ENCODE data around the gene INPP5A.
"Not testable (repeated sequence)": the region's sequence is repeated elsewhere in the genome, so short reads cannot be mapped to it uniquely, and the experiment has no call there.

INPP5A gene

GRCh38 chr10:132750936-132751335, 213.3 kb downstream of the INPP5A start:
- no peak for DNase-seq

GRCh38 chr10:132752378-132752777, 214.8 kb downstream of the INPP5A start:
- DNase-seq: no peak

GRCh38 chr10:132752961-132753360, 215.4 kb downstream of the INPP5A start:
- no peak for DNase-seq

GRCh38 chr10:132753596-132753995, 216.0 kb downstream of the INPP5A start:
- DNase-seq: no peak

DNA sequence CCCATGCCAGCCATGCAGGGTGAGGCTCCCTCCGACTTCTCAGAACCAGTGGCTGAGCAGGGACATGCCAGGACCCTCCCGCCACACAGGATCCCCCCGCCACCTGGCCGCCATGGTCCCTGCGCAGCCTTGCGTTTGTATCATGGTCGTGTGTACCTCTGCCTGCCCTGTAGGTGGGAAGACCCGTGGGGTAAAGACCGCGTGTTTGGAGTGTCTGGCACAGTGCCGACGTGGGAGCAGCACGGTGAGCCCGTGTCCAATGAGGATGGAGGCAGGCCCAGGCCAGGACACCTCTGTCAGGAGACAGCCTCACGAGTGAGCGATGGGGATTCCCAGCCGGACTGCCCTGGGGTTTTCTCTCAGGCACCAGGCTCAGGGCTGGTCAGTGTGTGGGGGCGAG, 216.5 kb downstream of the INPP5A start:
- no peak for DNase-seq

DNA sequence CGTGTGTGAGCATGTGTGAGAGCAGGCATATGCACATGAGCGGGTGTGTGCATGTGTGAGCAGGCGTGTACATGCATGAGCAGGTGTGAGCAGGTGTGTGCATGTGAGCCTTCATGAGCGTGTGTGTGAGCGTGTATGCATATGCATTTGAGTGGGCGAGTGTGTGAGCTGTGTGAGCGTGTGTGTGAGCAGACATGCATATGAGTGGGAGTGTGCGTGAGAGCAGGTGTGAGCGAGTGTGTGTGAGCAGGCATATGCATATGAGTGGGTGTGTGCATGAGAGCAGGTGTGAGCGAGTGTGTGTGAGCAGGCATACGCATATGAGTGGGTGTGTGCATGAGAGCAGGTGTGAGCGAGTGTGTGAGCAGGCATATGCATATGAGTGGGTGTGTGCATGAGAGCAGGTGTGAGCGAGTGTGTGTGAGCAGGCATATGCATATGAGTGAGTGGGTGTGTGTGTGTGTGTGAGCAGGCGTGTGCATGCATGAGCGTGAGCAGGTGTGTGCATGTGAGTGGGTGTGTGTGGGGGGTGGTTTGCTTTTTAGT, 217.7 kb downstream of the INPP5A start:
- no peak for DNase-seq

DNA sequence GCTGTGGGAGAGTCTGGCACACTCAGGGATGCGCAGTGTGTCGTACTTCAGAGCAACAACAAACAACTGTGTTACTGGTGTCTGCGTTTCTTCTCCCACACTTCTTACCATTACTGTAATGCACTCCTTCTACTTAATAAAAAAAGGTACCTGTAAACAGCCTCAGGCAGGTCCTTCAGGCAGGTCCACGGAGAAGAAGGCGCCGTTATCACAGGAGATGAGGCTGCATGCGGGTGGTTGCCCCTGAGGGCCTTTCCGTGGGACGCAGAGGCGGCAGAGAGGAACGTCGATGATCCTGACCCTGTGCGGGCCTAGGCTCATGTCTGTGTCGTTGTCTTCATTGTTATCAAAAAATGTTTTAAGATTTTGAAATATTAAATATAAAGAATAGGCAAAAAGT, 219.0 kb downstream of the INPP5A start:
- no peak for DNase-seq

DNA sequence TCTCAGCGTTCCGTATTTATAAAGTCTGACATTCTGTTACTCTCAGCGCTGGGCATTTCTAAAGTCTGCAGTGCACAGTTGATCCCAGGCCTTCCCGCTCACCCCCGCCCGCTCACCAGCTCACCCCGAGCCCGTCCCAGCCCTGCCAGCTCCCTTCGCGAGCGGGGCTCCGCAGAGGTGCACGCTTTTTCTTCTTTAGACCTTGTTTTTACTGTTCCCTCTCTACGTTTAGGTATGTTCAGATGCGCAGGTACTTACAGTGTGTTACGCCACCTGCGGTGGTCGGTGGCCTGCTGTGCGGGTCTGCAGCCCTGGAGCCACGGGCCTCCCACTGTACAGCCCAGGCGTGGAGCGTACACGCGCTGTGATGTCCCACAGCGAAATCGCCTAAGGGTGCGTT, 219.6 kb downstream of the INPP5A start:
- no peak for DNase-seq

GRCh38 chr10:132758865-132759264, 221.3 kb downstream of the INPP5A start:
- no peak for DNase-seq

GRCh38 chr10:132761395-132762060, 223.9 kb downstream of the INPP5A start:
- no peak for DNase-seq

DNA sequence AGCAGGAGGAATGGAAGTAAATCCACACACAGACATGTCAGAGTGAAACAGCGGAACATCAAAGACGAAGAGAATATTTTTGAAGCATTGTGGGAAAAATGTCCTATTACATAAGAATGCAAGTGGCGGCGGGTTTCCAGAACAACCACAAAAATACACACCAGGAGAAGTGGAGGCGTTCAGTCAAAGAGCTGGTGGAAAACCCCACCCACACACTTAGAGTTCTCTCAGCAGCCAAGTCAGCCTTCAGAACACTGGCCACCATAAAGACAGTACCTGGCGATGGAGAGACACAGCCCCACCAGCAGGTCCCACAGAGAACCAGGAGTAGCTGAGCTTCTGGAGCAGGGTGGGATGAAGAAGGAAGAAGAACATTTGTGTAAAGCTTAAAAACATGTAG, 224.7 kb downstream of the INPP5A start:
- no peak for DNase-seq

GRCh38 chr10:132763545-132763944, 226.0 kb downstream of the INPP5A start:
- DNase-seq: no peak

GRCh38 chr10:132764108-132764507, 226.5 kb downstream of the INPP5A start:
- no peak for DNase-seq

GRCh38 chr10:132765435-132765834, 227.8 kb downstream of the INPP5A start:
- DNase-seq: no peak

- DNase-seq: no peak
Observed at GRCh38 chr10:132766291-132766690, 228.7 kb downstream of the INPP5A start.

GRCh38 chr10:132768346-132769248, 231.0 kb downstream of the INPP5A start:
- peak; percentile 0 for DNase-seq

DNA sequence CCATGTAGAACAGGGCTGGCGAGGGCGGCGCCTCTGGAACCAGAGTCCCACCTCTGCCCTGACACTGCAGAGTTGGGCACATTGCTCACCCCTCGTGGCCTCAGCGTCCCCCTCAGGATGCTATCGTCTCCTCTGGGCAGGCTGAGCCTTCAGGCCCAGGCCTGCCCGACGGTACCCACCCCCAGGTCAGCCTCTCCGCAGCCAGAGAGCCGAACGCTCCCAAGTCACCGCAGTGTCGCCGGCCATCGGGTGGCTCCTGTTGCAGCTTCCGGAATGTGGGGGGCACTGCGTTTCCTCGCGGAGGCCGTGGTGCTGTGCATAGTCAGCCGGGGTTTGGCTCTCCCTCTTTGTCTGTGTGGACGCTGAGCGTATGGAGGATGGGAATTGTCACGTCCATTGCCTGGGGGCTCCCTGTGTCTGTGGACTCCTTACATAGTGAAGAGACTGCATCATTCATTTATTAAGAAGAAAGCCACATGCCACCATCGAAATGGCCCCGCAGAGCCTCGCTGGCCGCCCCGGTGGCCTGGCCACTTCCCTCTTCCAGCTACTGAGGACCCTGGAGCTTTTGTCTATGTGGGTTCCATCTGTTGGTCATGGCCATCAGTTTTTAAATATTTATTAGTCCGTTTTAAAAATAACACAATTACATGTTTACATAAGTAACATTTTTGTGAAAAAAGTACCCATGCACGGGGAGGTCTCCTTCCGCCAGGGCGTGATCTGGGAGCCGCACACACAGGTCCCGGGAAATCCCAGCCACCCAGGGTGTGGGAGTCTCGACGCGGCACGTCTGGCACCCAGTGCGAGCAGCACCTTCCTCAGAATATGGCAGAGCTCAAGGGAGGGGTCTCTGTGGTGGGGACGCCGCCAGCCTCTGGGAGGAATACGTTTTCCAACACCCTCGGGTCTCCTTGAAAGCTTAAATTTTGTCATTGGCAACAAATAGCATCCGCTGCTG, 232.8 kb downstream of the INPP5A start:
- DNase-seq: no peak

GRCh38 chr10:132772816-132773215, 235.2 kb downstream of the INPP5A start:
- DNase-seq: not testable (repeated sequence)

GRCh38 chr10:132774181-132774901, 236.8 kb downstream of the INPP5A start:
- peak; percentile 4 for DNase-seq

GRCh38 chr10:132774902-132775863, 237.6 kb downstream of the INPP5A start:
- peak; percentile 51 for DNase-seq

- DNase-seq: no peak
Observed at GRCh38 chr10:132776186-132776585, 238.6 kb downstream of the INPP5A start.
